ENCODE data around the gene LRRC59. TPM values are rescaled to one million over a fixed set of nuclear protein-coding genes. Genes with fewer than 3 reads are reported as not detected.

LRRC59 gene
- total RNA-seq, 1 experiment from 2014 or later = 106 TPM

GRCh38 chr17:50372758-50373556, 24.4 kb downstream of the LRRC59 start, which contains the start of the genes EME1 and MRPL27:
Gene EME1 (plus strand): TSS chr17:50373229. CDS start chr17:50375209, 1,980 bp downstream.
Gene MRPL27 (minus strand): TSS chr17:50373184. CDS start chr17:50373170, 14 bp downstream.
- H3T11ph ChIP-seq (ENCODE audit: low read length) = no peak within 1 kb of the TSS
- H2AK5ac ChIP-seq (ENCODE audit: insufficient read length, low read length) = no peak within 1 kb of the TSS
- H3K4me2 ChIP-seq (ENCODE audit: insufficient read depth, insufficient read length, low read length) = peak within 1 kb of the TSS; percentile 57
- H3K36me3 Mint-ChIP-seq (ENCODE audit: insufficient read depth in 1 of 3, low read depth in 3 of 3) = peaks cover 16 to 52% (median 50%) of the 10 kb centered on the region in 3 experiments; a peak in 6 of 7 replicates
- peak within 1 kb of the TSS; percentile 94 for H3K18ac ChIP-seq (ENCODE audit: insufficient read length, low read depth, low read length)
- H3K27ac ChIP-seq (ENCODE audit: insufficient read length, low read depth, low read length) = peak within 1 kb of the TSS; percentile 9
- peak; percentile 92 for DNase-seq
- H3K9ac ChIP-seq (ENCODE audit: extremely low read depth, insufficient read length, low read length) = peak within 1 kb of the TSS; percentile 85
- peaks cover 14 to 15% of the 10 kb centered on the region in 2 experiments for H3K4me1 Mint-ChIP-seq
- peak within 1 kb of the TSS; percentile 98 to 99 for H3K4me3 Mint-ChIP-seq
- peaks cover 1% of the 10 kb centered on the region for H4K20me1 ChIP-seq (ENCODE audit: control insufficient read depth, insufficient read depth, insufficient read length)
- H3K4me1 ChIP-seq (ENCODE audit: insufficient read depth, low read length) = peaks cover 2% of the 10 kb centered on the region; the same call in 1 of the 2 replicates
- peak within 1 kb of the TSS; percentile 99 to 100 (median 100) for H3K27ac Mint-ChIP-seq
- TF ChIP-seq, protein P1, sequence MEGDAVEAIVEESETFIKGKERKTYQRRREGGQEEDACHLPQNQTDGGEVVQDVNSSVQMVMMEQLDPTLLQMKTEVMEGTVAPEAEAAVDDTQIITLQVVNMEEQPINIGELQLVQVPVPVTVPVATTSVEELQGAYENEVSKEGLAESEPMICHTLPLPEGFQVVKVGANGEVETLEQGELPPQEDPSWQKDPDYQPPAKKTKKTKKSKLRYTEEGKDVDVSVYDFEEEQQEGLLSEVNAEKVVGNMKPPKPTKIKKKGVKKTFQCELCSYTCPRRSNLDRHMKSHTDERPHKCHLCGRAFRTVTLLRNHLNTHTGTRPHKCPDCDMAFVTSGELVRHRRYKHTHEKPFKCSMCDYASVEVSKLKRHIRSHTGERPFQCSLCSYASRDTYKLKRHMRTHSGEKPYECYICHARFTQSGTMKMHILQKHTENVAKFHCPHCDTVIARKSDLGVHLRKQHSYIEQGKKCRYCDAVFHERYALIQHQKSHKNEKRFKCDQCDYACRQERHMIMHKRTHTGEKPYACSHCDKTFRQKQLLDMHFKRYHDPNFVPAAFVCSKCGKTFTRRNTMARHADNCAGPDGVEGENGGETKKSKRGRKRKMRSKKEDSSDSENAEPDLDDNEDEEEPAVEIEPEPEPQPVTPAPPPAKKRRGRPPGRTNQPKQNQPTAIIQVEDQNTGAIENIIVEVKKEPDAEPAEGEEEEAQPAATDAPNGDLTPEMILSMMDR (conservative IDR thresholded peaks at IDR 0.05) = no peak
- H3K27me3 ChIP-seq (ENCODE audit: insufficient read depth, low read length) = no peaks in the 10 kb centered on the region
- H4K5ac ChIP-seq (ENCODE audit: insufficient read length, low read depth, low read length) = peak within 1 kb of the TSS; percentile 56
- H3K23me2 ChIP-seq (ENCODE audit: insufficient read length, low read depth, low read length, poor library complexity, severe bottlenecking) = no peaks in the 10 kb centered on the region
- H3K79me2 ChIP-seq (ENCODE audit: insufficient read depth, low read length) = peaks cover 3% of the 10 kb centered on the region; the same call in 1 of the 2 replicates
- no CpG with 5 or more reads among the region's 42 CpGs for WGBS (ENCODE audit: extremely low coverage, insufficient read length, low lambda C conversion rate)
- H4K91ac ChIP-seq (ENCODE audit: insufficient read length, low read depth, low read length) = no peak within 1 kb of the TSS
- H3K27me3 Mint-ChIP-seq (ENCODE audit: low read depth) = no peaks in the 10 kb centered on the region
- H2BK120ac ChIP-seq (ENCODE audit: low read depth, low read length, poor library complexity, severe bottlenecking) = no peak within 1 kb of the TSS
- peak within 1 kb of the TSS; percentile 13 for H3K56ac ChIP-seq (ENCODE audit: insufficient read length, low read depth, low read length)
- H3K9me3 ChIP-seq (ENCODE audit: control insufficient read depth, low read depth, low read length) = no peaks in the 10 kb centered on the region
- H2BK5ac ChIP-seq (ENCODE audit: insufficient read length, low read length) = peak within 1 kb of the TSS; percentile 3
- H3K14ac ChIP-seq (ENCODE audit: insufficient read depth, low read length) = peak within 1 kb of the TSS; percentile 92
- H2AFZ ChIP-seq (ENCODE audit: low read length) = no peak within 1 kb of the TSS
- H3K23ac ChIP-seq (ENCODE audit: insufficient read length, low read depth, low read length) = no peak within 1 kb of the TSS
- H2BK20ac ChIP-seq (ENCODE audit: low read depth, low read length, poor library complexity, severe bottlenecking) = no peak within 1 kb of the TSS
- no peak within 1 kb of the TSS for H2BK15ac ChIP-seq (ENCODE audit: low read depth, low read length)
- H3K4ac ChIP-seq (ENCODE audit: low read depth, low read length) = no peak within 1 kb of the TSS
- H3K79me1 ChIP-seq (ENCODE audit: insufficient read depth, low read depth, low read length, poor library complexity, severe bottlenecking) = peaks cover 8% of the 10 kb centered on the region
- H4K8ac ChIP-seq (replicated peaks; ENCODE audit: insufficient read length, low read depth, low read length) = no peak within 1 kb of the TSS
- H3K9me3 Mint-ChIP-seq = no peaks in the 10 kb centered on the region
- no peak within 1 kb of the TSS for H2BK12ac ChIP-seq (ENCODE audit: insufficient read length, low read depth, low read length)
